Lower leg skin (tissue), 4 donors: ENCODE data around the gene TRPM1. TPM values are rescaled to one million over a fixed set of nuclear protein-coding genes. Genes with fewer than 3 reads are reported as not detected.
A peak's percentile ranks its signal among the peaks of the same experiment; 100 is the strongest.

Source experiments
- DNase-seq, 2 donors: peaks; one replicate each; pipeline ENCODE4 v3.0.0-alpha.2; 2019; ENCODE audit warnings: low spot score in 2 of 2
- H3K4me3 ChIP-seq: fragments of 200-600 bp; sonication (generic); 2 replicates; pipeline ENCODE4 v1.5.1; 2017; ENCODE audit warnings: mild to moderate bottlenecking, low read depth; ENCODE audit not compliant: poor library complexity, severe bottlenecking
- POLR2A ChIP-seq, 2 donors: fragments of 450-650 bp; IDR thresholded peaks; one replicate each; pipeline ENCODE4 v1.6.1; 2016 to 2017; ENCODE audit warnings: antibody characterized with exemption in 2 of 2, mild to moderate bottlenecking in 1 of 2, moderate library complexity in 1 of 2
- WGBS, 2 donors: methylation state at CpG; one replicate each; pipeline ENCODE4 v1.1.5; 2018; 5-methylcytosine and 5-hydroxymethylcytosine counted together
- intact Hi-C: fragments of 100-400 bp; cut with DNase I; formaldehyde crosslinking; loops from one replicate; pipeline ENCODE4 v1.15.0; 2023; ENCODE audit warnings: low total_unique reads
- total RNA-seq, 4 donors: library from RNA; depleted of rRNA; stranded (reverse); fragments of >200 nt; gene quantifications; one replicate each; pipeline ENCODE4 v1.1.0, GENCODE V29; 2016
- TF ChIP-seq, protein P1 (sequence below), 3 donors: fragments of 450-650 bp; IDR thresholded peaks; one replicate each; pipeline ENCODE4 v1.5.1; 2016; ENCODE audit warnings: antibody characterized with exemption in 3 of 3, mild to moderate bottlenecking in 3 of 3, moderate library complexity in 2 of 3

TRPM1 gene
- total RNA-seq, 4 donors from 2014 or later: 1.3 to 18.3 (median 8.3) TPM

DNA sequence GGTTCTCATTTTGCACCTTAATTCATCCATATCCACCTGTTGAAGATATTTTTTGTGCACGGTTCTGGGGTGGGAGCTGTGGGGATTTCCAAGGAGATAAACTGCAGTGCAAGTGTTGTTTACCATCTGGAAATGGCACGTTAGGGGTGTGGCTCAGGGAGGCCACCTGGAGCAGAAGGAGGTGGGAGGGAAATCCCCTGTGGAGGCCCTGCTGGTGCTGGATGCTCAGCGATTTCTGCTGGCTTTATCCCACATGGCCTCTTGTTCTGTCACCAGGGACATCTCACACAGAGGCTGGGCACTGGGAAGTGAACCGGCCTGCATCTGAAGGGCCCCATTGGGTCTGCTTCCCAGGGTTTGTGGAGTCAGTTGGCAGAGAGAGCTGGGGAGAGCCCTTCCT is 24.3 kb downstream of the TRPM1 start:
- whole genome bisulfite sequencing, 2 donors: 42 to 48% methylated on average over 4 of the region's 4 CpGs
- intact Hi-C loops: no loop called here

DNA sequence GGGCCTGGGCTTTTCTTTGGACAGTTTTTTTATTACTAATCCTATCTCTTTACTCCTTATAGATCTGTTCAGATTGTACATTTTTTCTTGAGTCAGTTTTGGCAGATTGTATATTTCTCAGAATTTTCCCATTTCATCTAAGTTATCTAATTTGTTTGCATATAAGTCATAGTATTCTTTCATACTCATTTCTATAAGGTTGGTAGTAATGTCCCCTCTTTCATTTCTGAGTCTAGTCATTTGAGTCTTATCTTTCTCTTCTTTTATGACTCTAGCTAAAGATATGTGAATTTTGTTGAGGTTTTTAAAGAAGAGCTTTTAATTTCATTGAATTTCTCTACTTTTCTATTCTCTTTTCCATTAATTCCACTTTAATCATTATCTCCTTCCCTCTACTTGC is 27.2 kb downstream of the TRPM1 start:
- TF ChIP-seq, protein P1, sequence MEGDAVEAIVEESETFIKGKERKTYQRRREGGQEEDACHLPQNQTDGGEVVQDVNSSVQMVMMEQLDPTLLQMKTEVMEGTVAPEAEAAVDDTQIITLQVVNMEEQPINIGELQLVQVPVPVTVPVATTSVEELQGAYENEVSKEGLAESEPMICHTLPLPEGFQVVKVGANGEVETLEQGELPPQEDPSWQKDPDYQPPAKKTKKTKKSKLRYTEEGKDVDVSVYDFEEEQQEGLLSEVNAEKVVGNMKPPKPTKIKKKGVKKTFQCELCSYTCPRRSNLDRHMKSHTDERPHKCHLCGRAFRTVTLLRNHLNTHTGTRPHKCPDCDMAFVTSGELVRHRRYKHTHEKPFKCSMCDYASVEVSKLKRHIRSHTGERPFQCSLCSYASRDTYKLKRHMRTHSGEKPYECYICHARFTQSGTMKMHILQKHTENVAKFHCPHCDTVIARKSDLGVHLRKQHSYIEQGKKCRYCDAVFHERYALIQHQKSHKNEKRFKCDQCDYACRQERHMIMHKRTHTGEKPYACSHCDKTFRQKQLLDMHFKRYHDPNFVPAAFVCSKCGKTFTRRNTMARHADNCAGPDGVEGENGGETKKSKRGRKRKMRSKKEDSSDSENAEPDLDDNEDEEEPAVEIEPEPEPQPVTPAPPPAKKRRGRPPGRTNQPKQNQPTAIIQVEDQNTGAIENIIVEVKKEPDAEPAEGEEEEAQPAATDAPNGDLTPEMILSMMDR (IDR thresholded peaks at IDR 0.05): no peak
- no peak for TF ChIP-seq POLR2A (IDR thresholded peaks at IDR 0.05)
- no peak for DNase-seq
- H3K4me3 ChIP-seq: no peak overlapping the region
- intact Hi-C loops: no loop called here

More for the DNA sequence above, 24.3 kb downstream of the TRPM1 start:
- no peak overlapping the region for H3K4me3 ChIP-seq
- DNase-seq: no peak
- TF ChIP-seq, protein P1 (IDR thresholded peaks at IDR 0.05): no peak
- no peak for TF ChIP-seq POLR2A (IDR thresholded peaks at IDR 0.05)

DNA sequence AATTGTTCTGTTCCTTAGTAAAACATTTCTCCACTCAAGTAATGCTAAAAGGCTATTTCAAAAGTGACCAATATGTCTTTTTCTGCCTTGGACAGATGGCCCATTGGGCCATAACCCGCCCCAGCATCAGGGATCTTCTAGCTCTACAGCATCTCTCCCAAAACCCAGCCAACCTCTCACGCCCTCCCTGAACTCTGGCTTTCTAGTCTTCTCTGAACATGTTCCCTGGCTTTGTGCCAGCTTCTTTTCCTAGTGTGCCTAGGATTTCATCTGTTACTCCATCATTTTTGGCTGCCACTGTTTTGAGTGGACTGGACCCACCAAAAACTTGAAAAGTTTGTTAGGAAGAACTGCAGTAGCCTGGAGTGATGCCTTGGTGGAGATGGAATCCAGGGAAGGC is 30.7 kb downstream of the TRPM1 start:
- no peak for DNase-seq
- H3K4me3 ChIP-seq: no peak overlapping the region
- intact Hi-C loops: no loop called here
- 84 to 94% methylated on average over 2 of the region's 2 CpGs for WGBS, 2 donors
- TF ChIP-seq, protein P1 (IDR thresholded peaks at IDR 0.05): no peak
- TF ChIP-seq POLR2A (IDR thresholded peaks at IDR 0.05): no peak

DNA sequence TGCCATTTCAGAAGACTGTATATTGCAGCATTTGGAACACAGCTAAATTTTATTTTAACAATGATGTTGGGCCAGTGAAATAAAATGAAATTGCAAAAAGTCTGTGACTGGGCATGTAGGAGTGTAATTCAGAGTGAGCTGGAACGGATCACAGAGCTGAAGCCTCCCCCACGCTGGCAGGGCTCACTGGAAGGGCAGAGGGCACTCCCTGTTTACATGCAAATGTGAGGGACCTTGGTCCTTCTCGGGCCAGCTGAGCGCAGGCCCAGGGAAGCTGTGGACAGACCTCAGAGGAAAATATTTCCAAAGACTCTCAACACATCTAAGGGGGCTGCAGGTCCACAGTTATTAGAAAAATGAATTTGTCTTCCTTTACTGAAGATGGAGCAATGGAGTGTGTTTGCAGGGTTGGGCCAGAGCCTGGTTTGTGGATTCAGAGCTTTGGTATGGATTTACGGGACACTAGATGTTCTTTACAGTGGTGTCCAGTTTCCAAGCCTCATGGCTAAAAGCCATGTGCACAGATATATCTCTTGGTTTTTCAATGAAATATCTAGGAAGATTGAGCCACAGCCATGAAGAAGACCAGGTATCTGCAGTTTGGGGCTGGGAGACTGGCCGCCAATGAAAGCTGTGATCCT is 32.0 kb downstream of the TRPM1 start:
- TF ChIP-seq, protein P1 (IDR thresholded peaks at IDR 0.05): no peak
- TF ChIP-seq POLR2A (IDR thresholded peaks at IDR 0.05): no peak
- WGBS, 2 donors: 66 to 68% methylated on average over 6 of the region's 6 CpGs
- H3K4me3 ChIP-seq: no peak overlapping the region
- intact Hi-C loops: no loop called here
- no peak for DNase-seq

DNA sequence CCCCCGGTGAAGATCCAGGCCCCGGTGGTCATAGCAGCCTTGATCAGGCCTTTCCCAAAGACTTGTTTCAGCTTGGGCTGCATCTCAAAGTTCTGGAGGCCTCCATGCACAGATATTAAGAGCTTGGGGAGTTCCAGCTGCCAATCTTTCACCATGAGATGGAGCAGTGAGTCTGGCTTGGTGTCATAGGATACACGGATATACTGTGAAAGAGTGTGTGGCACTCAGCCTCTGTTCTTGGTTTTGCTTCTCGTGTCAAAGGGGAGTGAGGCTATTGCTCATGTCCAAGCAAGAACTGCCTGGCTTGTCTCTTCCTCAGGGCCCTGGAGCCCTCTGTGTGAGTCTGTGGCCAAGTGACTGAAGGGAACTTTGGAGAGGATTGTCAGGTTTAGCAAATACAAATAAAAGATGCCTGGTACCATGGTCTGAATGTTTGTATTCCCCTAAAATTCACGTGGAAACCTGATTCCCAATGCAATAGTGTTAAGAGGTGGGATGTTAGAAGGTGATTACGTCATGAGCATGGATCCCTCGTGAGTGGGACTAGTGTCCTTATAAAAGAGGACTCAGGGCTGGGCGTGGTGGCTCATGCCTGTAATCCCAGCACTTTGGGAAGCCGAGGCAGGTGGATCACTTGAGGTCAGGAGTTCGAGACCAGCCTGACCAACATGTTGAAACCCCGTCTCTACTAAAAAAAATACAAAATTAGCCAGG is 33.5 kb downstream of the TRPM1 start:
- peak in 1 of 2 donors; percentile 20 for DNase-seq
- 84 to 90% methylated on average over 11 of the region's 11 CpGs for WGBS, 2 donors
- intact Hi-C loops: no loop called here

More for the DNA sequence above, 33.5 kb downstream of the TRPM1 start:
- TF ChIP-seq, protein P1 (IDR thresholded peaks at IDR 0.05): no peak
- TF ChIP-seq POLR2A (IDR thresholded peaks at IDR 0.05): no peak
- H3K4me3 ChIP-seq: no peak overlapping the region
